Astrocyte (in vitro differentiated cells and primary cell): ENCODE measurements around the gene MARS2.

Experiments used
- CTCF ChIP-seq: IDR thresholded peaks from 2 replicates; pipeline ENCODE4 v1.5.1; 2011; ENCODE audit warnings: low read depth, mild to moderate bottlenecking, inconsistent platforms, low read length, moderate library complexity; ENCODE audit not compliant: insufficient read depth
- EZH2 ChIP-seq: IDR thresholded peaks from 2 replicates; pipeline ENCODE4 v1.6.1; 2012; ENCODE audit warnings: mild to moderate bottlenecking, low read length, inconsistent platforms; ENCODE audit not compliant: insufficient read depth

GRCh38 chr2:197674591-197674990, 30.6 kb upstream of the MARS2 start:
- TF ChIP-seq CTCF: no peak
- no peak for TF ChIP-seq EZH2
